Measurements from ENCODE around the gene ATL1. TPM values are rescaled to one million over a fixed set of nuclear protein-coding genes. Genes with fewer than 3 reads are reported as not detected.
"Not testable (repeated sequence)": the region's sequence is repeated elsewhere in the genome, so short reads cannot be mapped to it uniquely, and the experiment has no call there.

Gene ATL1
- total RNA-seq, 1 donor from 2014 or later = 5.2 TPM

GRCh38 chr14:50659327-50659974 lies 99.5 kb downstream of the ATL1 start:
- Histone ChIP-seq H3K4me1 (ENCODE audit: control insufficient read depth in 3 of 3, insufficient read depth in 3 of 3, low read length in 3 of 3) (peaks cover 0 to 10% (median 2%) of the 10 kb centered on the region in 3 donors), H3K36me3 (ENCODE audit: control insufficient read depth in 3 of 3, insufficient read depth in 3 of 3, low read length in 3 of 3) (peaks cover 0 to 6% (median under 1%) of the 10 kb centered on the region in 3 donors), H3K27me3 (ENCODE audit: control insufficient read depth in 3 of 3, insufficient read depth in 3 of 3, low read length in 3 of 3) (no peaks in the 10 kb centered on the region), H3K4me3 (ENCODE audit: low read length in 3 of 3) (no peak overlapping the region), H3K9ac (ENCODE audit: low read depth in 1 of 3, low read length in 3 of 3) (no peak overlapping the region), H3K9me3 (ENCODE audit: control insufficient read depth in 3 of 3, low read length in 3 of 3) (no peaks in the 10 kb centered on the region), H3K27ac (ENCODE audit: low read depth, low read length) (no peak overlapping the region)

- not testable (repeated sequence) for H3K27me3 ChIP-seq (ENCODE audit: control insufficient read depth in 3 of 3, insufficient read depth in 3 of 3, low read length in 3 of 3); H3K36me3 ChIP-seq (ENCODE audit: control insufficient read depth in 3 of 3, insufficient read depth in 3 of 3, low read length in 3 of 3); H3K27ac ChIP-seq (ENCODE audit: low read depth, low read length); H3K9me3 ChIP-seq (ENCODE audit: control insufficient read depth in 3 of 3, low read length in 3 of 3); H3K9ac ChIP-seq (ENCODE audit: low read depth in 1 of 3, low read length in 3 of 3); H3K4me3 ChIP-seq (ENCODE audit: low read length in 3 of 3)
- peaks cover 4 to 11% (median 8%) of the 10 kb centered on the region in 3 donors for H3K4me1 ChIP-seq (ENCODE audit: control insufficient read depth in 3 of 3, insufficient read depth in 3 of 3, low read length in 3 of 3)
Observed at GRCh38 chr14:50664579-50664978, 104.6 kb downstream of the ATL1 start.

DNA sequence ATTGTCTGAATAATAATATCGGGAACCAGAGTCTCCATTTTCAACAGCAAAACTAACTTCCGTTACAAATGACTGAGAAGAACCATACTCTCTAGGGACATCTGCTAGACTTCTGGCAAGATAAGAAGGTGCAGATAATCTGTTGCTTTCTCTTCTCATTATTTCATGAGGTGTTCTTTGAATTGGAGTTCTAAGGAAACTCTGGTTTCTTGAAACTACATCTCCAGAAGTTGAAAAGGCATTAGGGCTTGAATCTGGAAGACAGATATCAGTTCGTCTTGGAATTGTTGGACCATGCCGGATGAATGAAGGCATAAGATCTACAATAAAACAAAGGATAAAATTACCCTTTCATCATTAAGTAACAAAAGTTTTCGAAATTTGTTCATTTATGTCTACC lies 105.4 kb downstream of the ATL1 start:
- H3K4me1 ChIP-seq (ENCODE audit: control insufficient read depth in 3 of 3, insufficient read depth in 3 of 3, low read length in 3 of 3); H3K9me3 ChIP-seq (ENCODE audit: control insufficient read depth in 3 of 3, low read length in 3 of 3); H3K27me3 ChIP-seq (ENCODE audit: control insufficient read depth in 3 of 3, insufficient read depth in 3 of 3, low read length in 3 of 3); H3K9ac ChIP-seq (ENCODE audit: low read depth in 1 of 3, low read length in 3 of 3); H3K27ac ChIP-seq (ENCODE audit: low read depth, low read length); H3K36me3 ChIP-seq (ENCODE audit: control insufficient read depth in 3 of 3, insufficient read depth in 3 of 3, low read length in 3 of 3); H3K4me3 ChIP-seq (ENCODE audit: low read length in 3 of 3): not testable (repeated sequence)

DNA sequence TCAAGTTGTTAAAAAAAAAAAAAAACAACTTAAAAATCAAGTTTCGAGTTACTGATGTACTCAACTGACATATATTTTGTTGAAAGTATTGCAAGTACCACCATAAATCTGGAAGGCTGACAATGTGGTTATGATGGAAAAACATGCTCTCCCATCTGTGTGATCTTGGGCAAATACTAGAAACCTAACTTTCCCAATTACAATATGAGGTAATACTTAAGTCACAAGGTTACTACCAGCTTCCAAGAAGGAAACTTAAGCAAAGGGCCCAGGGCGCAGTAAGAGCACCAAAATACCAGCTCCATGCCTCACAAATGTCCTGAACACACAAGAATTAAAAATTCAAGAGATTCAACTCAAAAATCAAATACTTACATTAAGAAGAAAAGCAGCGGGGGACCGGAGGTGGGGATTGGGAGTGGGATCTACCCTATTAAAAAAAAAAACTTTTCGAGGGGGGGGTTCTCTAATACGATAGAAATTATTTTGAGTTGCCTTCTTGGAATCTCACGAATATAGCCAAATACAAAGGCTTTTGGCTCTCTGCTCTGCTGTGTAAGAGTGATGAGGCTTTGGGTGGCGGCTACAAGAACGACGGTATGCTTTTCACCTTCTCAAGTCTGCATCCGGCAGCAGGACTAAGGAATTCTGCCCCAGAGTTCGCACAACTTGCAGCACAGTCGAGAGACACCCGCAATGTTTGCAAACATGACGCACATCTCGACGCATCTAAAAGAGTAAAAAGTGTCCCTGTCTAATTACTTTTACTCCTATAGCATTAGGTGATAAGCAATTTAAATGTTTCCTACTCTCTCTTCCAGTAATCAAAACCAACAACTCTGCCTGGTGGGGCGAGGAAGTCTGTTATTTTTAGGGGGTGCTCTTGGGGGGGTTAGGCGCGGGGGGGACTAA lies 107.1 kb downstream of the ATL1 start:
- H3K36me3 ChIP-seq (ENCODE audit: control insufficient read depth in 3 of 3, insufficient read depth in 3 of 3, low read length in 3 of 3) = peaks cover 0 to 2% (median 0%) of the 10 kb centered on the region in 3 donors
- H3K9me3 ChIP-seq (ENCODE audit: control insufficient read depth in 3 of 3, low read length in 3 of 3) = no peaks in the 10 kb centered on the region
- H3K4me3 ChIP-seq (ENCODE audit: low read length in 3 of 3) = peak overlapping the region; percentile 87 to 95 (median 93)
- H3K4me1 ChIP-seq (ENCODE audit: control insufficient read depth in 3 of 3, insufficient read depth in 3 of 3, low read length in 3 of 3) = peaks cover 2 to 8% (median 8%) of the 10 kb centered on the region in 3 donors
- H3K9ac ChIP-seq (ENCODE audit: low read depth in 1 of 3, low read length in 3 of 3) = peak overlapping the region; percentile 92 to 93 (median 92)
- H3K27me3 ChIP-seq (ENCODE audit: control insufficient read depth in 3 of 3, insufficient read depth in 3 of 3, low read length in 3 of 3) = no peaks in the 10 kb centered on the region
- peak overlapping the region; percentile 89 for H3K27ac ChIP-seq (ENCODE audit: low read depth, low read length)

DNA sequence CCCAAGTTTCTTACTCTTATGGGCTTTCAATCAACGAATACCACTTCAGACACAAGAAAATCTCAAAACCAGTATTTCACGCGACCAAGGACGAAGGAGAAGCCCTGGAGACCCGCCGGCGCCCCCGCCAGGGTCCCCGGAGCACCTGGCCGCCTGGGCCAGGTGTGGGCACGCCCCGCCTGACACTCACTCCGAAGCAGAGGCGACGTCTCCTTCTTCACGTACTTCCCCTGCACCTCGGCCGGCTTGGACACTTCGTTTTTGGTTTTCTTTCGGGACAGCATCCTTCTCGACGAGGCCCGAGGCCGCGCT lies 107.7 kb downstream of the ATL1 start:
- Histone ChIP-seq H3K4me1 (ENCODE audit: control insufficient read depth in 3 of 3, insufficient read depth in 3 of 3, low read length in 3 of 3) (peaks cover 2 to 8% (median 8%) of the 10 kb centered on the region in 3 donors), H3K36me3 (ENCODE audit: control insufficient read depth in 3 of 3, insufficient read depth in 3 of 3, low read length in 3 of 3) (peaks cover 0 to 2% (median 0%) of the 10 kb centered on the region in 3 donors), H3K9me3 (ENCODE audit: control insufficient read depth in 3 of 3, low read length in 3 of 3) (no peaks in the 10 kb centered on the region), H3K27ac (ENCODE audit: low read depth, low read length) (peak overlapping the region; percentile 89), H3K9ac (ENCODE audit: low read depth in 1 of 3, low read length in 3 of 3) (peak overlapping the region; percentile 92 to 93 (median 92)), H3K4me3 (ENCODE audit: low read length in 3 of 3) (peak overlapping the region; percentile 87 to 95 (median 93)), H3K27me3 (ENCODE audit: control insufficient read depth in 3 of 3, insufficient read depth in 3 of 3, low read length in 3 of 3) (no peaks in the 10 kb centered on the region)

- Histone ChIP-seq H3K9me3 (ENCODE audit: control insufficient read depth in 3 of 3, low read length in 3 of 3) (no peaks in the 10 kb centered on the region), H3K27ac (ENCODE audit: low read depth, low read length) (peak within 1 kb of the TSS; percentile 89), H3K4me3 (ENCODE audit: low read length in 3 of 3) (peak within 1 kb of the TSS; percentile 93 to 96 (median 95)), H3K36me3 (ENCODE audit: control insufficient read depth in 3 of 3, insufficient read depth in 3 of 3, low read length in 3 of 3) (peaks cover 0 to 2% (median 0%) of the 10 kb centered on the region in 3 donors), H3K4me1 (ENCODE audit: control insufficient read depth in 3 of 3, insufficient read depth in 3 of 3, low read length in 3 of 3) (peaks cover 2 to 8% (median 8%) of the 10 kb centered on the region in 3 donors), H3K9ac (ENCODE audit: low read depth in 1 of 3, low read length in 3 of 3) (peak within 1 kb of the TSS; percentile 92 to 93 (median 92)), H3K27me3 (ENCODE audit: control insufficient read depth in 3 of 3, insufficient read depth in 3 of 3, low read length in 3 of 3) (no peaks in the 10 kb centered on the region)
Observed at GRCh38 chr14:50667996-50668825, 108.3 kb downstream of the ATL1 start, which contains the start of gene SAV1. Gene SAV1, minus strand, starts transcription at chr14:50668306. Its CDS starts 339 bp downstream, at chr14:50667967.

DNA sequence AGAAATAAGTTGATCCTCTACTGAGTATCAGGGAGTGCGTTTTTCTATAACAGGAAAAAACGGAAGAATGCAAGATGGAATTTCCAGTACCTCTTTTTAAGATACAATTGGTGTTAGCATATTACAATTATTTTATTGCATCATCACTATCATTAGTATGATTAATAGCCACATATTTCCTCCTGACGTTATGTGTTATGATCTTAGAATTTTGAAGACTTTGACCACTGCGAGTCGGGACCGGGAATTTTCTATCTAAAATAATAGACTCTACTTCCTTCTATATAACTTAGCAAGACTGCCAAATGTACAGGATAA lies 108.8 kb downstream of the ATL1 start:
- peaks cover 2 to 8% (median 8%) of the 10 kb centered on the region in 3 donors for H3K4me1 ChIP-seq (ENCODE audit: control insufficient read depth in 3 of 3, insufficient read depth in 3 of 3, low read length in 3 of 3)

DNA sequence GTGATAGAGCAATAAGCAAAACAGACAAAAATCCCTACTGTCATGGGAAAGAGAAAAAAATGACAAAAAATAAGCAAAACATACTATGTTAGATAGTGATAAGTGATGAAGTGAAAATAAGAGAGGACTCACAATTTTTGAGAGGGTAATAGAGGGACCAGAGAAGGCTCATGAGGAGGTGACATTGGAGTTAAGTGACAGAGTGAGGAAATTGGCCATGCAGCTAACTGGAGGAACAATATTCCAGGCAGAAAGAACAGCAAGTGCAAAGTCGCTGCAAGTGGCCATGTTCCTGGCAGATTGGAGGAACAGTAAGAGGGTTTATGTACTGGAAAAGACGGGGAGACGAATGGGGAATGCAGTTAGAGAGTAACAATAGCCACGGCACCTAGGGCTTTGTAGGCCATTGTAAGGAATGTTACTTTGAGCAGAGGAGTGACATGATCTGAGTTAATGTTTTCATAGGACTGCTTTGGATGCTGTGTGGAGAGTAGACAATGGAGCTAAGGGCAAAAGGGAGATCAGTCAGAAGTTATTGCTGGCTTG lies 109.6 kb downstream of the ATL1 start:
- Histone ChIP-seq H3K27me3 (ENCODE audit: control insufficient read depth in 3 of 3, insufficient read depth in 3 of 3, low read length in 3 of 3) (no peaks in the 10 kb centered on the region), H3K4me3 (ENCODE audit: low read length in 3 of 3) (no peak overlapping the region), H3K27ac (ENCODE audit: low read depth, low read length) (no peak overlapping the region), H3K4me1 (ENCODE audit: control insufficient read depth in 3 of 3, insufficient read depth in 3 of 3, low read length in 3 of 3) (peaks cover 2 to 8% (median 8%) of the 10 kb centered on the region in 3 donors), H3K9me3 (ENCODE audit: control insufficient read depth in 3 of 3, low read length in 3 of 3) (no peaks in the 10 kb centered on the region), H3K9ac (ENCODE audit: low read depth in 1 of 3, low read length in 3 of 3) (no peak overlapping the region), H3K36me3 (ENCODE audit: control insufficient read depth in 3 of 3, insufficient read depth in 3 of 3, low read length in 3 of 3) (peaks cover 0 to 2% (median 0%) of the 10 kb centered on the region in 3 donors)

More for the DNA sequence above, 108.8 kb downstream of the ATL1 start:
- Histone ChIP-seq H3K9ac (ENCODE audit: low read depth in 1 of 3, low read length in 3 of 3) (peak overlapping the region; percentile 92 to 93 (median 92)), H3K9me3 (ENCODE audit: control insufficient read depth in 3 of 3, low read length in 3 of 3) (no peaks in the 10 kb centered on the region), H3K4me3 (ENCODE audit: low read length in 3 of 3) (peak overlapping the region; percentile 93 to 96 (median 95)), H3K36me3 (ENCODE audit: control insufficient read depth in 3 of 3, insufficient read depth in 3 of 3, low read length in 3 of 3) (peaks cover 0 to 2% (median 0%) of the 10 kb centered on the region in 3 donors), H3K27me3 (ENCODE audit: control insufficient read depth in 3 of 3, insufficient read depth in 3 of 3, low read length in 3 of 3) (no peaks in the 10 kb centered on the region), H3K27ac (ENCODE audit: low read depth, low read length) (peak overlapping the region; percentile 89)

DNA sequence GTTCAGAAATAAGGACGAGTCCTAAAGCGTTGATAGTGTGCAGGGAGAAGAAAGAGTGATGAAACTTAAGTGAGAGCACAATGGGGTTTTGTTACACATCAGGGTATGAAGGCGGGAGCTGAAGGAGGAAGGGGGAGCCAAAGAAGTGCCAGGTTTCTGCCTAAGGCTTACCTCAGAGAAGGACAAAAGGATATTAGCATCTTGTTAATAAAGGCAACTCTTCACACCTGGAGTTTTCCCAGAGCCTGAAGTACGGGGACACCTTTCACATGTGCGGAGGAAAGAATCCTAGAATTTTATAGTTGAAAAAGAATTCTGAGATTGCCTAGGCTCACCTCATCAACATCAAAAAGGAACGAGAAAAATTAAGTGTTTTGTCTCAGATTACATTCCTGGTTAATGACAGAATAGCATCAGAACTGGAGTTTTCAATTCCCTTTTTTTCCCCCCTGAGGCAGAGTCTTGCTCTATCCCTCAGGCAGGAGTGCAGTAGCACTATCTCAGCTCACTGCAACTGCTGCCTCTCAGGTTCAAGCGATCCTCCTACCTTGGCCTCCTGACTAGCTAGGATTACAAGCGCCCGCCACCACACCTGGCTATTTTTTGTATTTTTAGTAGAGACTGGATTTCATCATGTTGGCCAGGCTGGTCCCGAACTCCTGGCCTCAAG lies 110.4 kb downstream of the ATL1 start:
- no peak overlapping the region for H3K4me3 ChIP-seq (ENCODE audit: low read length in 3 of 3)
- H3K9ac ChIP-seq (ENCODE audit: low read depth in 1 of 3, low read length in 3 of 3) = no peak overlapping the region
- no peaks in the 10 kb centered on the region for H3K36me3 ChIP-seq (ENCODE audit: control insufficient read depth in 3 of 3, insufficient read depth in 3 of 3, low read length in 3 of 3)
- H3K4me1 ChIP-seq (ENCODE audit: control insufficient read depth in 3 of 3, insufficient read depth in 3 of 3, low read length in 3 of 3) = peaks cover 2 to 8% (median 8%) of the 10 kb centered on the region in 3 donors
- H3K27ac ChIP-seq (ENCODE audit: low read depth, low read length) = no peak overlapping the region
- no peaks in the 10 kb centered on the region for H3K9me3 ChIP-seq (ENCODE audit: control insufficient read depth in 3 of 3, low read length in 3 of 3)
- no peaks in the 10 kb centered on the region for H3K27me3 ChIP-seq (ENCODE audit: control insufficient read depth in 3 of 3, insufficient read depth in 3 of 3, low read length in 3 of 3)

All from skeletal muscle tissue (tissue), 4 donors.